ENCODE measurements around the gene ATP9B.
"Not testable (repeated sequence)": the region's sequence is repeated elsewhere in the genome, so short reads cannot be mapped to it uniquely, and the experiment has no call there.

Gene ATP9B

DNA sequence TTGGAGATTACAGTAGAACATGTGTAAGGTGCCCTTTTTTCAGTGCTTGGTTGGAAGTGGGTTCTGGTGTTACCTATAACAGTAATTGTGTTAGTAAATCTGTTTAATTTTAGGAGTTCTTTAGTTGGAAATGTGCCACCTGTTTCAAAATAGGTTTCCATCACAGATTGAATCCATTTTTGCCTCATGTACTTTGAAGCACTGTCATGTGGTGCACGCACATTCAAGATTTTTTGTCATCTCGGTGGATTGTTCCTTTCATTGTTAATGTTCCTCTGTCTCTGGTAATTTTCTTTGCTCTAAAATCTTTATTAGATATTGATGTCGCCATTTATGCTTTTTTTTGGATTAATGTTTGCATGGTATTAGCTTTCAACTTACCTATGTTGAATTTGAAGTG, 1.3 kb downstream of the ATP9B start:
- TF ChIP-seq, protein P1, sequence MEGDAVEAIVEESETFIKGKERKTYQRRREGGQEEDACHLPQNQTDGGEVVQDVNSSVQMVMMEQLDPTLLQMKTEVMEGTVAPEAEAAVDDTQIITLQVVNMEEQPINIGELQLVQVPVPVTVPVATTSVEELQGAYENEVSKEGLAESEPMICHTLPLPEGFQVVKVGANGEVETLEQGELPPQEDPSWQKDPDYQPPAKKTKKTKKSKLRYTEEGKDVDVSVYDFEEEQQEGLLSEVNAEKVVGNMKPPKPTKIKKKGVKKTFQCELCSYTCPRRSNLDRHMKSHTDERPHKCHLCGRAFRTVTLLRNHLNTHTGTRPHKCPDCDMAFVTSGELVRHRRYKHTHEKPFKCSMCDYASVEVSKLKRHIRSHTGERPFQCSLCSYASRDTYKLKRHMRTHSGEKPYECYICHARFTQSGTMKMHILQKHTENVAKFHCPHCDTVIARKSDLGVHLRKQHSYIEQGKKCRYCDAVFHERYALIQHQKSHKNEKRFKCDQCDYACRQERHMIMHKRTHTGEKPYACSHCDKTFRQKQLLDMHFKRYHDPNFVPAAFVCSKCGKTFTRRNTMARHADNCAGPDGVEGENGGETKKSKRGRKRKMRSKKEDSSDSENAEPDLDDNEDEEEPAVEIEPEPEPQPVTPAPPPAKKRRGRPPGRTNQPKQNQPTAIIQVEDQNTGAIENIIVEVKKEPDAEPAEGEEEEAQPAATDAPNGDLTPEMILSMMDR (IDR thresholded peaks at IDR 0.05; ENCODE audit: borderline replicate concordance, insufficient read depth, low read depth, low read length) = no peak
- peak overlapping the region; percentile 96 for H3K4me3 ChIP-seq (ENCODE audit: low read depth, low read length)

DNA sequence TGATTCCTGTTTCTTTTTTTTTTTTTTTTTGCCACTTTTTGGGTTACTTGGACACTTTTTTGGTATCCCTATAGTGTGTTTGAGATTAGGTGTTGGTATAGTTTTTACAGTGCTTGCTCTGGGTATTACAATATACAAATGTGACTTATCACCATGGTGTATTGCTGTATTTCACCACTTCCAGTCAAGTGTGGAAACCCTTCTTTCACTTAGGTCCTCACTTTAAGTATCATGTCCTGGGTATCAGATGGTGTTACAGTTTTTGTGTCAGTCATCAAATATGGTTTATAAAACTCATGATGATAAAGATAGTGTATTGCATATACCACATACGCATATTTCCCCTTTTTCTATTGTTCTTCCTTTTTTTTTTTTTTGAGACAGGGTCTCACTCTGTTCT, 1.8 kb downstream of the ATP9B start:
- TF ChIP-seq, protein P1 (IDR thresholded peaks at IDR 0.05; ENCODE audit: borderline replicate concordance, insufficient read depth, low read depth, low read length) = no peak
- H3K4me3 ChIP-seq (ENCODE audit: low read depth, low read length) = no peak overlapping the region

DNA sequence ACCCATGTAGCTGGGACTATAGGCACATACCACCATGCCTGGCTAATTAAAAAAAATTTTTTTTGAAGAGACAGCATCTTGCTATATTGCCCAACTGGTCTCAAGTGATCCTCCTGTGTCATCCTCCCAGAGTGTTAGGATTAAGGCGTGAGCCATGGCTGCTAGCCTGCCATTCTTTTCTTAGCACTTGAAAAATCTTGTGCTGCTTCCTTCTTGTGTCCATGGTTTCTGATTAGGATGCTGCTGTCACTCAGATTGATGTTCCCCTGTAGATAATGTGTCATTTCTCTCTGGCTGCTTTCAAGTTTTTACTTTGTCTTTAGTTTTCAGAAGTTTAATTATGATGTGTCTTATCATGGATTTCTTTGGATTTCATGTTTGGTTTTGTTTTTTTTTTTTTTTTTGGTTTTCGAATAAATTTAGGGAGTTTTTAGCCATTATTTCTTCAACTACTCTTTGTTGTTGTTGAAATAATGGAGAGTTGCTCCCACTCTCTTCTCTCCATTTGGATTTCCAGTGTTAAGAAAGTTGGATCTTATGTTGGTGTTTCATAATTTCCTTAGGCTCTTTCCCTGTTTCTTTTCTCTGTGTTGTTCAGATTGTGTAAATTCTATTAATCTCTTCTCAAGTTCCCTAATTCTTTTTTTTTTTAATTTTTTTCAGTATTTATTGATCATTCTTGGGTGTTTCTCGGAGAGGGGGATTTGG, 2.5 kb downstream of the ATP9B start:
- H3K4me3 ChIP-seq (ENCODE audit: low read depth, low read length) = no peak overlapping the region
- TF ChIP-seq, protein P1 (IDR thresholded peaks at IDR 0.05; ENCODE audit: borderline replicate concordance, insufficient read depth, low read depth, low read length) = no peak

DNA sequence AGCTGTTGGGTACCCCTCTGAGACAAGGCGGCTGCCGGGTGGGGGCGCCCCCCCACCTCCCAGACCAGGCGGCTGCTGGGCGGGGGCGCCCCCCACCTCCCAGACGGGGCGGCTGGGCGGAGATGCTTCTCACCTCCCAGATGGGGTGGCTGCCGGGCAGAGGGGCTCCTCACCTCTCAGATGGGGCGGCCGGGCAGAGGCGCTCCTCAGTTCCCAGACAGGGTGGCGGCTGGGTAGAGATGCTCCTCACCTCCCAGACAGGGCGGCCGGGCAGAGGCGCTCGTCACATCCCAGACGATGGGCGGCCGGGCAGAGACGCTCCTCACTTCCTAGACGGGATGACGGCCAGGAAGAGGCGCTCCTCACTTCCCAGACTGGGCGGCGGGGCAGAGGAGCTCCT, 3.5 kb downstream of the ATP9B start:
- not testable (repeated sequence) for H3K4me3 ChIP-seq (ENCODE audit: low read depth, low read length)

DNA sequence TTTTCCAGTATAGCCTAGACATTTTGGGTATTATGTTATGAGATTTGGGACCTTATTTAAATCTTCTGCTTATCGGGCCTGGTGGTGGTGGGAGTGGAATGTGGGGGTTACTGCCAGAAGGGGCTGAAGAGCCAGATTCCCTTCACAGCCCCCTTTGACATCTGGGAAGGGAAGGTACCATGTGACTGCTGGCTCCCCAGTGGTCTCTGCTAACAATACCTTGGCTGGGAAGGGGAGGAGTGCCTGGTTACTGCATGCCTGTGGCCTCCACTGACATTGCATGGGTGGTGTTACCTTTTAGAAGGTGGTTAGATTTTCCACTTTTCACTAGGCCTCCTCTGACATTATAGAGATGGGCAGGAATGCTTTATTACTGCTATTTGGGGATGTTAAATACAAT, 8.0 kb downstream of the ATP9B start:
- H3K4me3 ChIP-seq (ENCODE audit: low read depth, low read length) = no peak overlapping the region
- TF ChIP-seq, protein P1 (IDR thresholded peaks at IDR 0.05; ENCODE audit: borderline replicate concordance, insufficient read depth, low read depth, low read length) = no peak

DNA sequence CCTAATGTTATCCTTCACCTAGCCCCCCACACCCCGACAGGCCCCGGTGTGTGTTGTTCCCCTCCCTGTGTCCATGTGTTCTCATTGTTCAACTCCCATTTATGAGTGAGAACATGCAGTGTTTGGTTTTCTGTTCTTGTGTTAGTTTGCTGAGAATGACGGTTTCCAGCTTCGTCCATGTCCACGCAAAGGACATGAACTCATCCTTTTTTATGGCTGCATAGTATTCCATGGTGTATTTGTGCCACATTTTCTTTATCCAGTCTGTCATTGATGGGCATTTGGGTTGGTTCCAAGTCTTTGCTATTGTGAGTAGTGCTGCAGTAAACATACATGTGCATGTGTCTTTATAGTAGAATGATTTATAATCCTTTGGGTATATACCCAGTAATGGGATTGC, 9.6 kb downstream of the ATP9B start:
- H3K4me3 ChIP-seq (ENCODE audit: low read depth, low read length) = not testable (repeated sequence)

DNA sequence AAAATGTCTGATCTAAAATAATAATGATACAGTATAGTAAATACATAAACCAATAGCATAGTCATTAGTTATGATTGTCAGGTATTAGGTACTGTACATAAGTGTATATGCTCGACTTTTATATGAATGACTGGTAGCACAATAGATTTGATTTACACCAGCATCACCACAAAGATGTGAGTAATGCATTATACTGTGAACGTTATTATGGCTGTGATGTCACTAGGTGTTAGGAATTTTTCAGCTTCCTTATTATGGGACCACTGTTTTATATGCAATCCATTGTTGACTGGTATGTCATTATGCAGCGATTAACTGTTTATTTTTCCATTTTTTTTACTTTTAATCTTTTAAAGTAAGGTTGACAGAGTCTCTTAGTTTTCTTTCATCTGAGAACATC, 23.7 kb downstream of the ATP9B start:
- H3K4me3 ChIP-seq (ENCODE audit: low read depth, low read length) = no peak overlapping the region
- TF ChIP-seq, protein P1 (IDR thresholded peaks at IDR 0.05; ENCODE audit: borderline replicate concordance, insufficient read depth, low read depth, low read length) = no peak

DNA sequence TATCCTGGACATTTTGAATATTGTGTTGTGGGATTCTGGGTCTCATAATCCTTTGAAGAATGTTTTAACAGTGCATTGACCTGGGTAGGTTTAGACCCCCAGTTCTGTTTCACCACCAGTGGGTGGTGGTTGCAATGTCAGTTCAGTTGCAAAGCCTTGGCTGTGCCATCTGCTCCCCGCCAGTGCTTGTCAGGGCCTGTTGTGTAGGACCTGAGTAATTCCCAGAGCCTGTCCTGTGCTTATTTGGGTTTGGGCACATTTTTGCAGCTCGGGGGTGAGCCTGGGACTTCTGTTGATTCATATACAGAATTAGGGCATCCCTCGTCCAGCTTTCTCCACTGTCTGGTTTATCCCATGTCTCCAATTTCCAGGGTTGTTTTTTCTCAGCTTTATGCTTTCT, 24.8 kb downstream of the ATP9B start:
- TF ChIP-seq, protein P1 (IDR thresholded peaks at IDR 0.05; ENCODE audit: borderline replicate concordance, insufficient read depth, low read depth, low read length) = no peak
- H3K4me3 ChIP-seq (ENCODE audit: low read depth, low read length) = no peak overlapping the region
